ENCODE results near the gene LRP1B. TPM values are rescaled to one million over a fixed set of nuclear protein-coding genes. Genes with fewer than 3 reads are reported as not detected.

The LRP1B gene
- total and polyA plus RNA-seq, 4 donors: 0.01 to 0.84 (median 0.17) TPM

GRCh38 chr2:141676139-141676538, 454.7 kb downstream of the LRP1B start:
- no peak overlapping the region for H3K27ac ChIP-seq (ENCODE audit: low read depth in 1 of 2, low read length in 2 of 2)
- H3K4me3 ChIP-seq (ENCODE audit: low read depth in 1 of 3, low read length in 3 of 3): no peak overlapping the region
- H3K9ac ChIP-seq (ENCODE audit: low read depth in 1 of 2, low read length in 2 of 2): no peak overlapping the region
- H3K36me3 ChIP-seq (ENCODE audit: control insufficient read depth in 4 of 4, insufficient read depth in 3 of 4, low read depth in 1 of 4, low read length in 3 of 4): no peaks in the 10 kb centered on the region
- no peaks in the 10 kb centered on the region for H3K9me3 ChIP-seq (ENCODE audit: control insufficient read depth in 4 of 4, low read length in 3 of 4)
- no peaks in the 10 kb centered on the region for H3K4me1 ChIP-seq (ENCODE audit: control insufficient read depth in 4 of 4, insufficient read depth in 4 of 4, low read length in 3 of 4)
- H3K27me3 ChIP-seq (ENCODE audit: control insufficient read depth in 4 of 4, insufficient read depth in 4 of 4, low read length in 3 of 4): no peaks in the 10 kb centered on the region
- WGBS: 79% methylated on average over 2 of the region's 2 CpGs
- TF ChIP-seq EGR1 (IDR thresholded peaks at IDR 0.05; ENCODE audit: low read depth in 2 of 2): no peak
- no peak for TF ChIP-seq NR2F2 (IDR thresholded peaks at IDR 0.05)
- no peak for TF ChIP-seq SP1 (IDR thresholded peaks at IDR 0.05)
- no peak for TF ChIP-seq REST (IDR thresholded peaks at IDR 0.05)
- no peak for TF ChIP-seq HNF4G (IDR thresholded peaks at IDR 0.05)
- no peak for TF ChIP-seq RXRA (IDR thresholded peaks at IDR 0.05)
- TF ChIP-seq JUND (IDR thresholded peaks at IDR 0.05): no peak
- TF ChIP-seq CTCF (IDR thresholded peaks at IDR 0.05; ENCODE audit: low read depth, low read length, missing input control): no peak
- TF ChIP-seq HNF4A (conservative IDR thresholded peaks at IDR 0.05): no peak
- TF ChIP-seq TAF1 (conservative IDR thresholded peaks at IDR 0.05): no peak
- TF ChIP-seq FOXA2 (IDR thresholded peaks at IDR 0.05): no peak
- no peak for TF ChIP-seq ATF3 (IDR thresholded peaks at IDR 0.05)
- no peak for TF ChIP-seq RAD21 (IDR thresholded peaks at IDR 0.05)
- no peak for TF ChIP-seq FOXA1 (IDR thresholded peaks at IDR 0.05)
- DNase-seq (ENCODE audit: low spot score): no peak

DNA sequence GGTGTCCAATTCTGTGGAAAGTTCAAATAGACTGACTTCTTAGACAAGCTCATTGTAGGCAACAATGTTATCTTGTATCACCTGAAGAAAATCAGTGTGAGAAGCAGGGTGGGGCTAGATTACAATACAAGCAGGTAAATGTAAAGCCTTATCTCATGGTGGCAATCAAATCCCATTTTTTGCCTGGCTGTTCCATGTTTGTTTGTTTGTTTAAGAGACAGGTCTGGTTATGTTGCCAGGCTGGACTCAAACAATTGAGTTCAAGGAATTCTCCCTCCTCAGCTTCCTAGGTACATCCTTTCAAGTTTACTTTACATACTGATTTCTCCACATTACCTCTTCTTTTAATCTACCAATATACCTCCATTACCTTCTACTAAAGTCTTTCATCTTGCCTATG, 464.6 kb downstream of the LRP1B start:
- H3K27me3 ChIP-seq (ENCODE audit: control insufficient read depth in 4 of 4, insufficient read depth in 4 of 4, low read length in 3 of 4): no peaks in the 10 kb centered on the region

More for the DNA sequence above, 464.6 kb downstream of the LRP1B start:
- TF ChIP-seq YY1 (IDR thresholded peaks at IDR 0.05): no peak
- TF ChIP-seq HNF4G (IDR thresholded peaks at IDR 0.05): no peak
- TF ChIP-seq SP1 (IDR thresholded peaks at IDR 0.05): no peak
- TF ChIP-seq FOXA2 (IDR thresholded peaks at IDR 0.05): no peak
- no peak for TF ChIP-seq JUND (IDR thresholded peaks at IDR 0.05)
- TF ChIP-seq EGR1 (IDR thresholded peaks at IDR 0.05; ENCODE audit: low read depth in 2 of 2): no peak
- TF ChIP-seq FOXA1 (IDR thresholded peaks at IDR 0.05): no peak
- no peak for TF ChIP-seq CTCF (IDR thresholded peaks at IDR 0.05; ENCODE audit: low read depth, low read length, missing input control)
- TF ChIP-seq, protein P1, sequence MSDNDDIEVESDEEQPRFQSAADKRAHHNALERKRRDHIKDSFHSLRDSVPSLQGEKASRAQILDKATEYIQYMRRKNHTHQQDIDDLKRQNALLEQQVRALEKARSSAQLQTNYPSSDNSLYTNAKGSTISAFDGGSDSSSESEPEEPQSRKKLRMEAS (IDR thresholded peaks at IDR 0.05): no peak
- no peak for TF ChIP-seq REST (IDR thresholded peaks at IDR 0.05)
- TF ChIP-seq HNF4A (conservative IDR thresholded peaks at IDR 0.05): no peak
- no peak for TF ChIP-seq RAD21 (IDR thresholded peaks at IDR 0.05)
- TF ChIP-seq TAF1 (conservative IDR thresholded peaks at IDR 0.05): no peak
- TF ChIP-seq NR2F2 (IDR thresholded peaks at IDR 0.05): no peak
- TF ChIP-seq RXRA (IDR thresholded peaks at IDR 0.05): no peak
- no peak for TF ChIP-seq GABPA (IDR thresholded peaks at IDR 0.05 in 1 of 2, conservative IDR thresholded peaks at IDR 0.05 in 1 of 2)
- no peak overlapping the region for H3K27ac ChIP-seq (ENCODE audit: low read depth in 1 of 2, low read length in 2 of 2)
- H3K4me1 ChIP-seq (ENCODE audit: control insufficient read depth in 4 of 4, insufficient read depth in 4 of 4, low read length in 3 of 4): no peaks in the 10 kb centered on the region
- no peaks in the 10 kb centered on the region for H3K9me3 ChIP-seq (ENCODE audit: control insufficient read depth in 4 of 4, low read length in 3 of 4)
- H3K36me3 ChIP-seq (ENCODE audit: control insufficient read depth in 4 of 4, insufficient read depth in 3 of 4, low read depth in 1 of 4, low read length in 3 of 4): no peaks in the 10 kb centered on the region
- no peak overlapping the region for H3K4me3 ChIP-seq (ENCODE audit: low read depth in 1 of 3, low read length in 3 of 3)
- DNase-seq (ENCODE audit: low spot score): no peak
- H3K9ac ChIP-seq (ENCODE audit: low read depth in 1 of 2, low read length in 2 of 2): no peak overlapping the region
